GM12864 (cell line): ENCODE data around the gene CCDC78.
"Not testable (repeated sequence)": the region's sequence is repeated elsewhere in the genome, so short reads cannot be mapped to it uniquely, and the experiment has no call there.

Source experiments
- DNase-seq: peaks from one replicate; pipeline ENCODE4 v3.0.0-alpha.2; 2011; ENCODE audit warnings: low read depth
- H3K4me3 ChIP-seq: 2 replicates; pipeline ENCODE4 v1.5.1; 2011; ENCODE audit warnings: mild to moderate bottlenecking, low read depth, low read length, control low read depth
- CTCF ChIP-seq: IDR thresholded peaks from 2 replicates; pipeline ENCODE4 v1.5.1; 2011; ENCODE audit warnings: low read depth, mild to moderate bottlenecking, moderate library complexity, low read length, control low read depth, inconsistent platforms; ENCODE audit errors: missing control alignments

Gene CCDC78

GRCh38 chr16:750485-750884 is 24.2 kb upstream of the CCDC78 start:
- no peak for TF ChIP-seq CTCF

GRCh38 chr16:749010-749409 is 22.8 kb upstream of the CCDC78 start:
- no peak overlapping the region for H3K4me3 ChIP-seq
- TF ChIP-seq CTCF = no peak
- DNase-seq = no peak

More at GRCh38 chr16:750485-750884, 24.2 kb upstream of the CCDC78 start:
- DNase-seq = no peak
- no peak overlapping the region for H3K4me3 ChIP-seq

GRCh38 chr16:747978-748746 is 21.9 kb upstream of the CCDC78 start:
- DNase-seq = no peak
- TF ChIP-seq CTCF = no peak
- no peak overlapping the region for H3K4me3 ChIP-seq

GRCh38 chr16:746637-747036 is 20.4 kb upstream of the CCDC78 start:
- H3K4me3 ChIP-seq = no peak overlapping the region
- TF ChIP-seq CTCF = no peak
- DNase-seq = no peak

- H3K4me3 ChIP-seq = no peak overlapping the region
- no peak for DNase-seq
- TF ChIP-seq CTCF = peak; percentile 52
Measured at GRCh38 chr16:745739-746138, 19.5 kb upstream of the CCDC78 start.

GRCh38 chr16:743794-744500 is 17.7 kb upstream of the CCDC78 start:
- H3K4me3 ChIP-seq = no peak overlapping the region
- no peak for DNase-seq
- no peak for TF ChIP-seq CTCF

GRCh38 chr16:742894-743293 is 16.7 kb upstream of the CCDC78 start:
- not testable (repeated sequence) for DNase-seq

More at GRCh38 chr16:742894-743293, 16.7 kb upstream of the CCDC78 start:
- H3K4me3 ChIP-seq = not testable (repeated sequence)
